Measurements from ENCODE around the gene MDGA2. TPM values are rescaled to one million over a fixed set of nuclear protein-coding genes. Genes with fewer than 3 reads are reported as not detected.

The MDGA2 gene
- polyA plus RNA-seq, 1 of the 3 experiments (the other 2 are of a cell fraction) = not detected

DNA sequence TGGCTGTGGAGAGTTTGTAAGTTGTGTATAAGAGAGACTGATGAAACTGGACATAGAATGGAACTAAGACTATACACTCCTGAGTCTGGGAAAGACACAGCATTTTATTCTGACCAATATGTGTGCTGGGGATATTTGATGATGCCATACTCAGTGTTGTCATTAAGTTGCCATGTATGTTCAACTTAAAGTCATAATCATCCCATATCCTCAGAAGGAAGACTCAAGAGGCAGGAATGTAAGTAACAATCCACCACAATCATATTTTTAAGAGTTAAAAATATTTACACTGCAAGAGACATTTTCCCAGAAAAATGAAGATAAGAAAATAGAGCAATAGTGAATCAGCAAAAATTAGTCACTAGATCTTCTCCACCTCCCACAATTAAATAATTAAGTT, 120.1 kb downstream of the MDGA2 start:
- Histone ChIP-seq H3K9ac (no peak overlapping the region), H2AFZ (ENCODE audit: low read depth) (no peak overlapping the region), H3K9me2 (no peaks in the 10 kb centered on the region), H3K27me3 (ENCODE audit: insufficient read depth) (no peaks in the 10 kb centered on the region), H3K4me3 (ENCODE audit: low read depth in 2 of 2, low read length in 1 of 2) (no peak overlapping the region), H3K4me2 (no peak overlapping the region), H3K36me3 (replicated peaks in 1 of 2; ENCODE audit: control insufficient read depth in 1 of 2, insufficient read depth in 2 of 2, low read length in 1 of 2) (no peaks in the 10 kb centered on the region), H3K4me1 (ENCODE audit: control insufficient read depth in 1 of 2, insufficient read depth in 2 of 2, low read depth in 1 of 2, low read length in 1 of 2) (no peaks in the 10 kb centered on the region), H3K9me3 (no peaks in the 10 kb centered on the region), H3K79me2 (ENCODE audit: insufficient read depth) (no peaks in the 10 kb centered on the region), H4K20me1 (ENCODE audit: insufficient read depth) (no peaks in the 10 kb centered on the region), H3F3A (replicated peaks; ENCODE audit: insufficient read depth) (no peaks in the 10 kb centered on the region), H3K27ac (ENCODE audit: low read depth in 2 of 2, low read length in 1 of 2) (no peak overlapping the region)
- DNase-seq = no peak
- TF ChIP-seq GATA2 (CRISPR knock-in tag; IDR thresholded peaks at IDR 0.05) = no peak
- TF ChIP-seq MEF2A (IDR thresholded peaks at IDR 0.05; ENCODE audit: borderline replicate concordance, low read depth) = no peak
- no peak for TF ChIP-seq USF2 (IDR thresholded peaks at IDR 0.05; ENCODE audit: borderline replicate concordance, low read depth, low read length)
- TF ChIP-seq FOXM1 (IDR thresholded peaks at IDR 0.05; ENCODE audit: low read depth) = no peak
- no peak for TF ChIP-seq FOXJ3 (CRISPR knock-in tag; IDR thresholded peaks at IDR 0.05)
- TF ChIP-seq, protein P1, sequence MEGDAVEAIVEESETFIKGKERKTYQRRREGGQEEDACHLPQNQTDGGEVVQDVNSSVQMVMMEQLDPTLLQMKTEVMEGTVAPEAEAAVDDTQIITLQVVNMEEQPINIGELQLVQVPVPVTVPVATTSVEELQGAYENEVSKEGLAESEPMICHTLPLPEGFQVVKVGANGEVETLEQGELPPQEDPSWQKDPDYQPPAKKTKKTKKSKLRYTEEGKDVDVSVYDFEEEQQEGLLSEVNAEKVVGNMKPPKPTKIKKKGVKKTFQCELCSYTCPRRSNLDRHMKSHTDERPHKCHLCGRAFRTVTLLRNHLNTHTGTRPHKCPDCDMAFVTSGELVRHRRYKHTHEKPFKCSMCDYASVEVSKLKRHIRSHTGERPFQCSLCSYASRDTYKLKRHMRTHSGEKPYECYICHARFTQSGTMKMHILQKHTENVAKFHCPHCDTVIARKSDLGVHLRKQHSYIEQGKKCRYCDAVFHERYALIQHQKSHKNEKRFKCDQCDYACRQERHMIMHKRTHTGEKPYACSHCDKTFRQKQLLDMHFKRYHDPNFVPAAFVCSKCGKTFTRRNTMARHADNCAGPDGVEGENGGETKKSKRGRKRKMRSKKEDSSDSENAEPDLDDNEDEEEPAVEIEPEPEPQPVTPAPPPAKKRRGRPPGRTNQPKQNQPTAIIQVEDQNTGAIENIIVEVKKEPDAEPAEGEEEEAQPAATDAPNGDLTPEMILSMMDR (IDR thresholded peaks at IDR 0.05) = no peak
- no peak for TF ChIP-seq YY1 (IDR thresholded peaks at IDR 0.05; ENCODE audit: low read depth)
- no peak for TF ChIP-seq MXI1 (IDR thresholded peaks at IDR 0.05; ENCODE audit: low read depth, low read length)
- no peak for TF ChIP-seq TCF12 (IDR thresholded peaks at IDR 0.05)
- no peak for TF ChIP-seq SMC3 (IDR thresholded peaks at IDR 0.05; ENCODE audit: low read depth, low read length)
- TF ChIP-seq NRF1 (IDR thresholded peaks at IDR 0.05; ENCODE audit: low read depth, low read length) = no peak
- TF ChIP-seq ZBTB33 (IDR thresholded peaks at IDR 0.05; ENCODE audit: borderline replicate concordance, low read depth) = no peak
- no peak for TF ChIP-seq TAF1 (IDR thresholded peaks at IDR 0.05; ENCODE audit: borderline replicate concordance, low read depth, low read length)
- no peak for TF ChIP-seq CHD2 (IDR thresholded peaks at IDR 0.05; ENCODE audit: low read length, partially characterized antibody)
- TF ChIP-seq SIN3A (IDR thresholded peaks at IDR 0.05; ENCODE audit: borderline replicate concordance, low read depth, low read length) = no peak
- TF ChIP-seq, protein P2, sequence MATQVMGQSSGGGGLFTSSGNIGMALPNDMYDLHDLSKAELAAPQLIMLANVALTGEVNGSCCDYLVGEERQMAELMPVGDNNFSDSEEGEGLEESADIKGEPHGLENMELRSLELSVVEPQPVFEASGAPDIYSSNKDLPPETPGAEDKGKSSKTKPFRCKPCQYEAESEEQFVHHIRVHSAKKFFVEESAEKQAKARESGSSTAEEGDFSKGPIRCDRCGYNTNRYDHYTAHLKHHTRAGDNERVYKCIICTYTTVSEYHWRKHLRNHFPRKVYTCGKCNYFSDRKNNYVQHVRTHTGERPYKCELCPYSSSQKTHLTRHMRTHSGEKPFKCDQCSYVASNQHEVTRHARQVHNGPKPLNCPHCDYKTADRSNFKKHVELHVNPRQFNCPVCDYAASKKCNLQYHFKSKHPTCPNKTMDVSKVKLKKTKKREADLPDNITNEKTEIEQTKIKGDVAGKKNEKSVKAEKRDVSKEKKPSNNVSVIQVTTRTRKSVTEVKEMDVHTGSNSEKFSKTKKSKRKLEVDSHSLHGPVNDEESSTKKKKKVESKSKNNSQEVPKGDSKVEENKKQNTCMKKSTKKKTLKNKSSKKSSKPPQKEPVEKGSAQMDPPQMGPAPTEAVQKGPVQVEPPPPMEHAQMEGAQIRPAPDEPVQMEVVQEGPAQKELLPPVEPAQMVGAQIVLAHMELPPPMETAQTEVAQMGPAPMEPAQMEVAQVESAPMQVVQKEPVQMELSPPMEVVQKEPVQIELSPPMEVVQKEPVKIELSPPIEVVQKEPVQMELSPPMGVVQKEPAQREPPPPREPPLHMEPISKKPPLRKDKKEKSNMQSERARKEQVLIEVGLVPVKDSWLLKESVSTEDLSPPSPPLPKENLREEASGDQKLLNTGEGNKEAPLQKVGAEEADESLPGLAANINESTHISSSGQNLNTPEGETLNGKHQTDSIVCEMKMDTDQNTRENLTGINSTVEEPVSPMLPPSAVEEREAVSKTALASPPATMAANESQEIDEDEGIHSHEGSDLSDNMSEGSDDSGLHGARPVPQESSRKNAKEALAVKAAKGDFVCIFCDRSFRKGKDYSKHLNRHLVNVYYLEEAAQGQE (IDR thresholded peaks at IDR 0.05; ENCODE audit: low read depth, low read length) = no peak
- TF ChIP-seq EZH2phosphoT487 (IDR thresholded peaks at IDR 0.05; ENCODE audit: borderline replicate concordance, low read depth) = no peak
- no peak for TF ChIP-seq GABPA (IDR thresholded peaks at IDR 0.05; ENCODE audit: low read depth)
- TF ChIP-seq PBX3 (IDR thresholded peaks at IDR 0.05) = no peak
- ChIA-PET CTCF (no interaction called here), POLR2A (no interaction called here)

All from SK-N-SH (cell line).